HepG2 (cell line): ENCODE results near the gene DCPS. TPM values are rescaled to one million over a fixed set of nuclear protein-coding genes. Genes with fewer than 3 reads are reported as not detected.
A peak's percentile ranks its signal among the peaks of the same experiment; 100 is the strongest.

Experiments
- ATAC-seq: fragments of 200-7000 bp; cut with Tn5 transposase; 3 replicates; pipeline ENCODE4 v1.9.1; 2020; ENCODE audit warnings: mild to moderate bottlenecking, moderate library complexity
- BruUV-seq: library from RNA; stranded (reverse); fragments of 400-500 nt; replicated peaks from 2 replicates; lab custom pipeline; 2021; lab: Mats Ljungman, UMichigan
- CTCF ChIA-PET: fragments of 300-600 bp; formaldehyde crosslinking; extraction: SDS; loops from one replicate; lab custom pipeline; 2021; ENCODE audit warnings: low total read pairs, inconsistent platforms, low intra/inter-chr PET ratio; lab: Yijun Ruan, JAX
- POLR2A ChIA-PET: fragments of 350-600 bp; sonication (Branson Sonifier 250); formaldehyde crosslinking; loops from one replicate; lab custom pipeline; 2020; ENCODE audit warnings: antibody characterized with exemption, inconsistent platforms; lab: Yijun Ruan, JAX
- DNase-seq: peaks from one replicate; pipeline ENCODE4 v3.0.0-alpha.2; 2015; ENCODE audit warnings: low spot score
- FAIRE-seq: peaks from 3 replicates; lab custom pipeline; 2011; peaks lifted over from hg19 to GRCh38; lab: Jason Lieb, UNC
- H2AFZ ChIP-seq: one replicate; pipeline ENCODE4 v1.6.1; 2011; ENCODE audit warnings: low read length, inconsistent platforms
- H3K27ac ChIP-seq: fragments of 300-600 bp; 3 replicates; pipeline ENCODE4 v1.8.0; 2011; ENCODE audit warnings: mixed run types, mild to moderate bottlenecking, mixed read lengths, low read length, inconsistent platforms; ENCODE audit not compliant: insufficient read depth; ENCODE audit errors: extremely low read length
- H3K27me3 ChIP-seq, 2 experiments: fragments of 200-600 bp in 1 of 2; 2 replicates in 1 of 2; 3 replicates in 1 of 2; pipeline versions ENCODE4 v1.6.0 to v1.8.0; 2011; ENCODE audit warnings: low read length in 2 of 2, mild to moderate bottlenecking in 2 of 2, moderate library complexity in 2 of 2, inconsistent platforms in 1 of 2; ENCODE audit not compliant: insufficient read depth in 2 of 2, control insufficient read depth in 1 of 2
- H3K36me3 ChIP-seq, 2 experiments: fragments of 200-600 bp in 1 of 2; replicated peaks in 1 of 2; 2 replicates in 1 of 2; 3 replicates in 1 of 2; pipeline versions ENCODE4 v1.5.1 to v1.8.0; 2011; ENCODE audit warnings: low read length in 2 of 2, inconsistent platforms in 1 of 2; ENCODE audit not compliant: insufficient read depth in 2 of 2, control insufficient read depth in 1 of 2
- H3K4me1 ChIP-seq: 2 replicates; pipeline ENCODE4 v1.5.1; 2012; ENCODE audit warnings: low read length, inconsistent platforms; ENCODE audit not compliant: insufficient read depth
- H3K4me2 ChIP-seq: 2 replicates; pipeline ENCODE4 v1.6.0; 2011; ENCODE audit warnings: low read depth, low read length, inconsistent platforms
- H3K4me3 ChIP-seq, 3 experiments: fragments of 200-600 bp in 1 of 3; sonication (generic), shearing (Covaris generic) in 1 of 3; replicated peaks in 1 of 3; 2 replicates each; pipeline ENCODE4 v1.5.1; 2011 to 2016; ENCODE audit warnings: low read length in 3 of 3, inconsistent platforms in 2 of 3, low read depth in 2 of 3, mild to moderate bottlenecking in 2 of 3, control low read depth in 1 of 3, mixed read lengths in 1 of 3; ENCODE audit not compliant: insufficient read depth in 1 of 3
- H3K79me2 ChIP-seq: one replicate; pipeline ENCODE4 v1.6.1; 2011; ENCODE audit warnings: low read length, inconsistent platforms; ENCODE audit not compliant: insufficient read depth
- H3K9ac ChIP-seq: 2 replicates; pipeline ENCODE4 v1.6.0; 2011; ENCODE audit warnings: mild to moderate bottlenecking, low read depth, low read length, inconsistent platforms; ENCODE audit not compliant: insufficient read depth
- H3K9me3 ChIP-seq: 2 replicates; pipeline ENCODE4 v1.5.1; 2012; ENCODE audit warnings: mild to moderate bottlenecking, low read length
- H4K20me1 ChIP-seq: 2 replicates; pipeline ENCODE4 v1.6.0; 2011; ENCODE audit warnings: inconsistent platforms, mild to moderate bottlenecking, low read length, moderate library complexity; ENCODE audit not compliant: insufficient read depth
- ARID4A ChIP-seq: sonication (generic); formaldehyde crosslinking; IDR thresholded peaks from 2 replicates; pipeline ENCODE4 v1.5.0; 2020; ENCODE audit warnings: mild to moderate bottlenecking, missing genetic modification reagents, borderline replicate concordance
- HINFP ChIP-seq: sonication (generic); formaldehyde crosslinking; IDR thresholded peaks from 2 replicates; pipeline ENCODE4 v1.4.0; 2020; ENCODE audit warnings: low read depth, mild to moderate bottlenecking, missing genetic modification reagents
- WGBS: methylation state at CpG from one replicate; pipeline ENCODE4 v1.1.6; 2017; ENCODE audit warnings: low lambda C conversion rate; 5-methylcytosine and 5-hydroxymethylcytosine counted together
- in situ Hi-C: cut with HindIII; loops from 2 replicates; pipeline ENCODE4 v1.10.0; 2017; ENCODE audit warnings: low pct_unique_long_range_greater_than_20kb; ENCODE audit not compliant: extremely low pct_ligation_motif_present
- intact Hi-C: fragments of 100-400 bp; cut with micrococcal nuclease; formaldehyde crosslinking; loops from one replicate; pipeline ENCODE4 v1.10.0; 2022; ENCODE audit not compliant: unreplicated experiment
- polyA plus RNA-seq, 8 experiments: library from polyadenylated mRNA; depleted of rRNA in 3 of 8; stranded (reverse) in 7 of 8; unstranded in 1 of 8; fragments of >200 nt; fragmentation: Illumina TruSeq in 4 of 8; extraction: Trizol in 4 of 8; gene quantifications; 2 replicates each; pipeline versions ENCODE4 v1.2.1 to v1.2.3, GENCODE V29; 2011 to 2016; ENCODE audit warnings: low read depth in 4 of 8, missing spikeins in 1 of 8, mixed read lengths in 1 of 8; ENCODE audit not compliant: insufficient read depth in 1 of 8
- total RNA-seq, 5 experiments: library from RNA; depleted of rRNA; stranded (reverse); fragments of >200 nt; fragmentation: Illumina TruSeq; extraction: Trizol; gene quantifications; 2 replicates each; pipeline ENCODE4 v1.2.3, GENCODE V29; 2016; ENCODE audit warnings: low read depth in 1 of 5

Gene DCPS
- total and polyA plus RNA-seq, 2 of the 13 experiments (the other 11 are each of a cell fraction or from before 2014, with no cell fraction given), result 21.9 to 22.5 TPM

GRCh38 chr11:126336671-126337101 is 32.8 kb downstream of the DCPS start:
- in situ Hi-C loops, result no loop called here

More at GRCh38 chr11:126336671-126337101, 32.8 kb downstream of the DCPS start:
- CTCF ChIA-PET, result no interaction called here
- Histone ChIP-seq H3K9ac (no peak overlapping the region), H3K27me3 (no peaks in the 10 kb centered on the region), H3K4me1 (peaks cover 29% of the 10 kb centered on the region), H4K20me1 (no peaks in the 10 kb centered on the region), H2AFZ (no peak overlapping the region), H3K4me2 (peak overlapping the region; percentile 48), H3K79me2 (no peaks in the 10 kb centered on the region), H3K27ac (no peak overlapping the region), H3K4me3 (no peak overlapping the region; a peak in 1 of 6 replicates), H3K36me3 (peaks cover 9 to 35% of the 10 kb centered on the region in 2 experiments; a peak in 4 of 5 replicates), H3K9me3 (no peaks in the 10 kb centered on the region)
- TF ChIP-seq HINFP, result no peak
- 0 out of 2 replicates have a peak, but pooled peaks have one; percentile 1 for TF ChIP-seq ARID4A
- ATAC-seq (no peak; the same call in 1 of the 3 replicates), FAIRE-seq (no peak), DNase-seq (no peak)
- BruUV-seq, result no TSS peak
- intact Hi-C loops, result no loop called here
- WGBS, result 84% methylated on average over 2 of the region's 9 CpGs
- POLR2A ChIA-PET, result interaction anchor here (1.2 to 1.8 kb wide), 2 partner anchors 19 to 20 kb away, joined by 3 to 8 read pairs; partner anchors contain the start of gene ST3GAL4
